Mesenchymal stem cell (in vitro differentiated cells and primary cell): ENCODE data around the gene TRIP6.

Experiments
- DNase-seq: peaks from one replicate; pipeline ENCODE4 v3.0.0-alpha.2; 2013
- H2AFZ ChIP-seq: one replicate; pipeline ENCODE4 v1.6.1; 2013; ENCODE audit warnings: low read depth, mild to moderate bottlenecking, control low read depth, inconsistent platforms, low read length, moderate library complexity
- H2AK5ac ChIP-seq: 2 replicates; pipeline ENCODE4 v1.6.1; 2013; ENCODE audit warnings: low read length, moderate library complexity, mild to moderate bottlenecking, inconsistent platforms; ENCODE audit not compliant: severe bottlenecking
- H2BK120ac ChIP-seq: one replicate; pipeline ENCODE4 v1.6.1; 2013; ENCODE audit warnings: low read depth, mild to moderate bottlenecking, inconsistent platforms, low read length, moderate library complexity
- H2BK12ac ChIP-seq, 2 experiments: one replicate each; pipeline ENCODE4 v1.6.1; 2013; ENCODE audit warnings: inconsistent platforms in 2 of 2, low read length in 2 of 2, mild to moderate bottlenecking in 2 of 2, moderate library complexity in 2 of 2, control low read depth in 1 of 2
- H2BK15ac ChIP-seq: one replicate; pipeline ENCODE4 v1.6.1; 2013; ENCODE audit warnings: mild to moderate bottlenecking, low read depth, inconsistent platforms; ENCODE audit not compliant: poor library complexity, severe bottlenecking
- H2BK5ac ChIP-seq: 2 replicates; pipeline ENCODE4 v1.6.1; 2013; ENCODE audit warnings: low read depth, mild to moderate bottlenecking, low read length, control low read depth, inconsistent platforms; ENCODE audit not compliant: poor library complexity, severe bottlenecking
- H3K14ac ChIP-seq, 2 experiments: one replicate each; pipeline ENCODE4 v1.6.1; 2013; ENCODE audit warnings: inconsistent platforms in 2 of 2, low read length in 2 of 2, control low read depth in 1 of 2, mild to moderate bottlenecking in 1 of 2, moderate library complexity in 1 of 2
- H3K18ac ChIP-seq, 2 experiments: one replicate each; pipeline ENCODE4 v1.6.1; 2013; ENCODE audit warnings: inconsistent platforms in 2 of 2, low read length in 2 of 2, control low read depth in 1 of 2, low read depth in 1 of 2, mild to moderate bottlenecking in 1 of 2
- H3K23ac ChIP-seq, 2 experiments: one replicate each; pipeline ENCODE4 v1.6.1; 2013; ENCODE audit warnings: inconsistent platforms in 2 of 2, low read length in 2 of 2, mild to moderate bottlenecking in 2 of 2, moderate library complexity in 2 of 2, control low read depth in 1 of 2
- H3K27ac ChIP-seq: 2 replicates; pipeline ENCODE4 v1.5.1; 2013; ENCODE audit warnings: mild to moderate bottlenecking, moderate library complexity, low read length, control low read depth, inconsistent platforms; ENCODE audit not compliant: poor library complexity, severe bottlenecking
- H3K27me3 ChIP-seq, 2 experiments: 2 replicates each; pipeline versions ENCODE4 v1.6.1 to v1.7.0; 2013; ENCODE audit warnings: low read length in 2 of 2, mild to moderate bottlenecking in 2 of 2, moderate library complexity in 2 of 2, control low read depth in 1 of 2, inconsistent platforms in 1 of 2; ENCODE audit not compliant: control insufficient read depth in 1 of 2, insufficient read depth in 1 of 2
- H3K36me3 ChIP-seq, 2 experiments: 2 replicates each; pipeline versions ENCODE4 v1.6.1 to v1.7.0; 2013; ENCODE audit warnings: low read length in 2 of 2, control low read depth in 1 of 2, inconsistent platforms in 1 of 2, low read depth in 1 of 2, mild to moderate bottlenecking in 1 of 2; ENCODE audit not compliant: insufficient read depth in 2 of 2, control insufficient read depth in 1 of 2
- H3K4ac ChIP-seq, 2 experiments: one replicate each; pipeline ENCODE4 v1.6.1; 2013; ENCODE audit warnings: inconsistent platforms in 2 of 2, low read length in 2 of 2, mild to moderate bottlenecking in 2 of 2, moderate library complexity in 2 of 2, control low read depth in 1 of 2, low read depth in 1 of 2
- H3K4me1 ChIP-seq: 2 replicates; pipeline ENCODE4 v1.6.1; 2013; ENCODE audit warnings: low read depth, low read length, control low read depth; ENCODE audit not compliant: control insufficient read depth, insufficient read depth
- H3K4me2 ChIP-seq: 2 replicates; pipeline ENCODE4 v1.6.1; 2013; ENCODE audit warnings: low read length, mild to moderate bottlenecking, inconsistent platforms; ENCODE audit not compliant: poor library complexity, severe bottlenecking
- H3K4me3 ChIP-seq, 2 experiments: 2 replicates each; pipeline versions ENCODE4 v1.5.1 to v1.7.0; 2013; ENCODE audit warnings: low read length in 2 of 2, mild to moderate bottlenecking in 2 of 2, control low read depth in 1 of 2, low read depth in 1 of 2; ENCODE audit not compliant: insufficient read depth in 1 of 2
- H3K79me1 ChIP-seq: replicated peaks from 2 replicates; pipeline ENCODE4 v1.6.1; 2013; ENCODE audit warnings: mild to moderate bottlenecking, control low read depth, low read length, inconsistent platforms; ENCODE audit not compliant: poor library complexity, severe bottlenecking
- H3K9ac ChIP-seq: 2 replicates; pipeline ENCODE4 v1.7.0; 2013; ENCODE audit warnings: mild to moderate bottlenecking, low read length, moderate library complexity
- H3K9me3 ChIP-seq: 2 replicates; pipeline ENCODE4 v1.7.0; 2013; ENCODE audit warnings: mild to moderate bottlenecking, low read length; ENCODE audit not compliant: control insufficient read depth
- H4K8ac ChIP-seq: one replicate; pipeline ENCODE4 v1.6.1; 2013; ENCODE audit warnings: inconsistent platforms, mild to moderate bottlenecking, low read length, moderate library complexity
- H4K91ac ChIP-seq: one replicate; pipeline ENCODE4 v1.6.1; 2013; ENCODE audit warnings: mild to moderate bottlenecking, low read length, inconsistent platforms
- WGBS: methylation state at CpG from one replicate; pipeline ENCODE4 v1.1.7; 2013; ENCODE audit warnings: mixed read lengths; 5-methylcytosine and 5-hydroxymethylcytosine counted together

TRIP6 gene

DNA sequence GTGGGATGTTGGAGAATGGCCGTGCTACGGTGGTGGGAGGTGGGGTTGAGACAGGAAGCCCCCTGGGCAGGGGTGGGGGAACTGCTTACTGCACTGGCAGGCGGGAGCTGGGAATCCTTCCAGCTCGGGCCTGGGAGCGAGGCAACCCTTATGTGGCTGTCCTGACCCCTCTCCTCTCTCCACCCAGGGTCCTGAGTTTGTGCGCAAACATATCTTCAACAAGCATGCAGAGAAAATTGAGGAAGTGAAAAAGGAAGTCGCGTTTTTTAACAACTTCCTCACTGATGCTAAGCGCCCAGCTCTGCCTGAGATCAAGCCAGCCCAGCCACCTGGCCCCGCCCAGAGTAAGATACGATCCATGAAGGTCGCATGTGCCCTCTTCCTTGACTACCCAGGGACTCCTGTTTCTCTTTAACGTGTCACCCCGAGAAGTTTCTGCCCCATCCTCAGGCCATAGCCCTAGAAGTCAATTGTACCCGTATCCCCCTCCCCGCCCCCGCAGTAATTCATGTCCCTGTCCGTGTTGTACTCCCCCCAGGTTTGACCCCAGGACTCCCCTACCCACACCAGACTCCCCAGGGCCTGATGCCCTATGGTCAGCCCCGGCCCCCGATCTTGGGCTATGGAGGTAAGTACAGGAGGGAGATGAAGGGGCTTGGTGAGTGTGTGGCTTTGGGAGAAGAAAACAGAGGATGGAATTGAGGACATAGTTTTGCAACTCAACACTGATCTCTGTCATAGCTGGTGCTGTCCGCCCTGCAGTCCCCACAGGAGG, 20.5 kb downstream of the TRIP6 start:
- WGBS, result 83% methylated on average over 20 of the region's 21 CpGs
- H3K79me1 ChIP-seq, result peaks cover 21% of the 10 kb centered on the region
- peak overlapping the region; percentile 93 for H3K9ac ChIP-seq

DNA sequence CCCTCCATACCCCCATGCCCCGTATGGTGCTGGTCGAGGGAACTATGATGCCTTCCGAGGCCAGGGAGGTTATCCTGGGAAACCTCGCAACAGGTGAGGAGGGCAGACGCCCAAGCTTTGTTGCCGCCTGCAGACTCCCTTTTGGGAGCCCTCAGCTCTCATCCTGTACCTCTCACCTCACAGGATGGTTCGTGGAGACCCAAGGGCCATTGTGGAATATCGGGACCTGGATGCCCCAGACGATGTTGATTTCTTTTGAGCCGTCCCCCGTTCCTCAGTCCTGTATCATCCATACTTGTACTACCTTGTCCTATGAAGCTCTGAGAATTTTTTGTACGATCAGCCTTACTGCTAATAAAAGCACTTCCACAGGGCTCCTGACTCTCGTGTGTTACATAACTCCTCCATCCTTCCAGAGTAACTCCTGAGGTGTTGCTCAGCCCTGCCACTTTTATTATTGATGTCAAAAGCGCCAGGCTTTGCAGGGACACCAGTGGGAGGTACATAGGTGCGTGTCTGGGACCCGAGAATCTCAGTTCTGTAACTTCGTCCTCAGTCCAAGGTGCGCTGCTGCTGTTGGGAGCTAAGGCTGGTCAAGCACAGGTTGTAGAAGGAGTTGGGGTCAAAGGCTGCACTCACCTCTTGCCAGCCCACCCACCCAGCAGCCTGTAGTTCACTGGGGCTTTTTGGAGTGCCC, 21.3 kb downstream of the TRIP6 start:
- peak overlapping the region; percentile 93 for H3K9ac ChIP-seq
- H3K27me3 ChIP-seq, result peaks cover 0 to 4% of the 10 kb centered on the region in 2 experiments
- H3K4me2 ChIP-seq, result peak overlapping the region; percentile 73
- peak overlapping the region; percentile 20 to 92 for H3K4ac ChIP-seq
- peak overlapping the region; percentile 42 for H2AK5ac ChIP-seq
- DNase-seq, result no peak
- H2BK15ac ChIP-seq, result no peak overlapping the region
- H3K4me1 ChIP-seq, result peaks cover 26% of the 10 kb centered on the region
- peaks cover 15% of the 10 kb centered on the region for H3K79me1 ChIP-seq
- H4K91ac ChIP-seq, result peak overlapping the region; percentile 95
- no peaks in the 10 kb centered on the region for H3K9me3 ChIP-seq
- H2BK120ac ChIP-seq, result no peak overlapping the region
- WGBS, result 83% methylated on average over 18 of the region's 18 CpGs
- peaks cover 54 to 57% of the 10 kb centered on the region in 2 experiments for H3K36me3 ChIP-seq
- peak overlapping the region; percentile 72 to 87 for H3K4me3 ChIP-seq
- no peak overlapping the region for H2BK5ac ChIP-seq
- H3K14ac ChIP-seq, result peak overlapping the region in 1 of 2 experiments; percentile 95
- H2BK12ac ChIP-seq, result no peak overlapping the region
- peak overlapping the region; percentile 28 for H3K27ac ChIP-seq
- peak overlapping the region; percentile 45 for H4K8ac ChIP-seq
- H2AFZ ChIP-seq, result no peak overlapping the region
- peak overlapping the region; percentile 93 to 98 for H3K18ac ChIP-seq
- peak overlapping the region in 1 of 2 experiments; percentile 34 for H3K23ac ChIP-seq

More for the DNA sequence above, 20.5 kb downstream of the TRIP6 start:
- no peak overlapping the region for H3K27ac ChIP-seq
- H2BK5ac ChIP-seq, result no peak overlapping the region
- H3K4me1 ChIP-seq, result peaks cover 26% of the 10 kb centered on the region
- no peak overlapping the region for H2BK12ac ChIP-seq
- H3K4ac ChIP-seq, result no peak overlapping the region
- peak overlapping the region in 1 of 2 experiments; percentile 87 for H3K4me3 ChIP-seq
- DNase-seq, result no peak
- no peak overlapping the region for H3K14ac ChIP-seq
- peak overlapping the region; percentile 30 for H3K4me2 ChIP-seq
- no peak overlapping the region for H2AFZ ChIP-seq
- no peak overlapping the region for H3K18ac ChIP-seq
- peak overlapping the region; percentile 19 for H4K8ac ChIP-seq
- H2BK120ac ChIP-seq, result no peak overlapping the region
- peak overlapping the region in 1 of 2 experiments; percentile 34 for H3K23ac ChIP-seq
- no peaks in the 10 kb centered on the region for H3K27me3 ChIP-seq
- no peaks in the 10 kb centered on the region for H3K9me3 ChIP-seq
- H2BK15ac ChIP-seq, result no peak overlapping the region
- peak overlapping the region; percentile 7 for H4K91ac ChIP-seq
- H3K36me3 ChIP-seq, result peaks cover 61 to 63% of the 10 kb centered on the region in 2 experiments
- no peak overlapping the region for H2AK5ac ChIP-seq

DNA sequence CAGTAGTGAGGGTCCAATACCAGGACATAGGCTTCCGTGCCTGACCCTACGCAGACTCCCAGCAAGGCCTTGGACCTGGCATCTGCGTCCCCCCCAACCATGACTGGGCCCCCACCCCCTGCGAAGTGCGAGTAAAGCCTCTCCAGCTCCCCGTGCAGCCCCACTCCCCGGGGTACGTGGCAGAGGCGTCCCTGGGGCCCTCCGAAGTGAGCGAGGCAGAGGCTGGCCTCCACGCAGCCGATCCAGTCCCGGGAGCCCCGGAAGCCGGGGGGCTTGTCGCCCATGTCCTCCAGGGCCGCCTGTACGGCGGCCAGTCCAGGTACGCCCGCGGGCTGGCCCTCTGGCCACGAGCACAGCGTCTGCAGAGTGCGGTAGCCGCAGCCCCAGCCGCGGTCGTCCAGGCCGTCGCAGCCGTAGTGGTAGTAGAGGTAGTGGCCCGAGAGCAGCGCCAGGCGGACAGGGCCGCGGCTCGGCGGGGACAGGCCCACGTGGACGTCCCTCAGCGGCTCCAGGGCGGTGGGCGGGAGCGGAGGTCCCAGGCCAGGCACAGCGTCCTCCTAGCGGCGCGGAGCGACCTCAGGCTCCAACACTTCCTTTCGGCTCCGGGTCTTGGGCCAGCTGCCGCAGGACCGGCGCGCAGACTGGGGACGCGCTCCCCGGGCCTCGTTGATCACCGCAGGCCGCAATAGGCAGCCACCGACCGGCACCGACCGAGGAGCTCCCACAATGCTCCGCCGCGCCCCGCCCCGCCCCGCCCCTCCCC, 22.0 kb downstream of the TRIP6 start, which contains the start of gene UFSP1:
Gene UFSP1, minus strand, starts transcription at position 728 of the 763 bp plus-strand sequence. Its CDS starts 444 bp downstream, at position 284.
- Histone ChIP-seq H4K8ac (peak within 1 kb of the TSS; percentile 83), H2BK15ac (no peak within 1 kb of the TSS), H3K27ac (peak within 1 kb of the TSS; percentile 90), H3K4me1 (peaks cover 27% of the 10 kb centered on the region), H3K79me1 (peaks cover 8% of the 10 kb centered on the region), H3K36me3 (peaks cover 46 to 50% of the 10 kb centered on the region in 2 experiments), H3K4me2 (peak within 1 kb of the TSS; percentile 73), H3K4ac (peak within 1 kb of the TSS; percentile 78 to 97), H3K18ac (peak within 1 kb of the TSS; percentile 93 to 98), H3K14ac (peak within 1 kb of the TSS in 1 of 2 experiments; percentile 95), H2AK5ac (peak within 1 kb of the TSS; percentile 42), H3K4me3 (peak within 1 kb of the TSS; percentile 72 to 87), H3K27me3 (peaks cover 0 to 10% of the 10 kb centered on the region in 2 experiments), H3K23ac (peak within 1 kb of the TSS in 1 of 2 experiments; percentile 75), H2AFZ (peak within 1 kb of the TSS; percentile 64), H3K9ac (peak within 1 kb of the TSS; percentile 93), H3K9me3 (no peaks in the 10 kb centered on the region), H2BK12ac (peak within 1 kb of the TSS in 1 of 2 experiments; percentile 55), H2BK120ac (peak within 1 kb of the TSS; percentile 89), H2BK5ac (peak within 1 kb of the TSS; percentile 58), H4K91ac (peak within 1 kb of the TSS; percentile 95)
- DNase-seq, result no peak
- WGBS, result 4% methylated on average over 43 of the region's 73 CpGs
